Activated CD4-positive, alpha-beta T cell treated with anti-CD3 and anti-CD28 coated beads, Interleukin-2, Interleukin-6, amounts not matched to agents 100 ng/mL and 50 ng/mL, durations not matched to agents 16 hours and 8 hours (primary cell): ENCODE data around the gene PPFIA2.

Source experiments
- DNase-seq: peaks from one replicate; pipeline ENCODE4 v3.0.0-alpha.2; 2020

Gene PPFIA2

GRCh38 chr12:81542065-81543010, 216.8 kb downstream of the PPFIA2 start:
- DNase-seq = no peak

DNA sequence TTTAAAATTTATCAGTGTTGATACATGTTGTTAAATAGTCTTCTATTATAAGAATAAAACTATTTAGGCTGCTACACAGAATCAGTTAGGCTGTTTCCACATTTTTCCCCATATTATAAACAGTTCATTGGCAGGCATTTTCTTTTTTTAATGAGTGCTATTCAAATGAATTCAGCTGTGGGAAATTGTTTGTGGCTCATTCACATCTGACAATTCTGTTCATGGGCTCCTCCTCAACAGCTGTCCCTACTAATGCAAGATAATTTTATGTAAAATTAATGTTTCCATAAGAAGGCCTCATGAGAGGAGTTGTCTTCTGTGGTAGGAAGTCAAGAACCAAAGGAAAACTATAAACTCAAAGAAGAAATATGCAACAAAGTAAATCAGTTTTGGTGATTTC, 218.0 kb downstream of the PPFIA2 start:
- no peak for DNase-seq

GRCh38 chr12:81539279-81539678, 219.9 kb downstream of the PPFIA2 start:
- no peak for DNase-seq

DNA sequence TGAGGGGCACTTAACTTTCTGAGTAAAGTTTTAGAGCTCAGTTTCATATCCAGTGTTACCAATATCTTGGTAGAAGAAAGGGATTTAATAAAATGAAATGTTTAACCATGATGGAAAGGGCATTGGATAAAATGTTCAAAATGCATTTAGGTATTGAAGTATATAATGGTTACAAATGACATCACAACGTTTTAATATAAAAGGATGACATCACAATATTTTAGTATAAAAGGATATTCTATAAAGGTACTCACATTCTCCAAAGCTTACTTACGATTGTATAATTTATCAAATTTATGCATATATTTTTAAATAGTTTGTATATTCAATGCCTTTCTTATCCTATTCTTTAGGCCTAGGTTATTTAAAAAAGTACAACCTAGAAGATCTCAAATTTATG, 226.1 kb downstream of the PPFIA2 start:
- no peak for DNase-seq

DNA sequence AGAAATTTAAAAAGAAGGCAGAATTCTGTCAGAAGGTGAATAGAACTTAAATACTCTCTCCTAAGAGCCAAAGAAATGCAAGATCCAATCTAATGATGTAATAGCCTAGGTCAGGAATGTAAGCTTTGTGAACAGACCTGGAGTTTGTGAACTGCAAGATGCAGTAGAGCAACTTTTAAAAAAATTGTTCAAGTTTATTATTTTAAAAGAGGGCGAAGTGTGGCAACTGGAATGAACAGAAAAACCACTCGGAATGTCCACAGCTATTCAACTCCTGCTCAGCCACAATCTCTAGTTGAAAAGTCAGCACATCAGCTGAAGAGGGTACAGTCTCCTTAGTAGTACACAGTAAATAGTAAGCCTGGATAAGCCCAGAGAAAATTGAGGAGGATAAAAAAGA, 228.8 kb downstream of the PPFIA2 start:
- no peak for DNase-seq

GRCh38 chr12:81520064-81520945, 238.8 kb downstream of the PPFIA2 start:
- DNase-seq = no peak

- no peak for DNase-seq
Measured at GRCh38 chr12:81518638-81519037, 240.5 kb downstream of the PPFIA2 start.

- DNase-seq = no peak
Measured at GRCh38 chr12:81517296-81517695, 241.9 kb downstream of the PPFIA2 start.

- DNase-seq = no peak
Measured at GRCh38 chr12:81502912-81503695, 256.0 kb downstream of the PPFIA2 start.

DNA sequence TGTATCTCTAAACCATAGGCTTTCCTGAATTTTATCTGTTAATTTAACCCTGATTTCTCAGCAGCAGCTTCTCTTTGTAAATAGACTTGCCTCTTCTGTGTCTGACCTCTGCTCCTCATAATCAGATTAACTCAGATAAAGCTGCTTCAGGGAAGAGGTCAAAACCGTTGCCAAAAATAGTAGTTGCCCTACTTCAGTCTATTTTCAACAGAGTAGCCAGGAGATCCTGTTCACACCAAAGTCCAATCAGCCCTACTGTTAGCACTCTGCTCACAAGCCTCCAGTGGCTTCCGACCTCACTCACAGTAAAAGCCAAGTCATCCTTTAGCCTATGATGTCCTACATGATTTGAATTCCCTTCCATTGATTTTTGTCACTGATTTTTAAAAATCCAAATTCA, 258.4 kb downstream of the PPFIA2 start:
- DNase-seq = no peak

DNA sequence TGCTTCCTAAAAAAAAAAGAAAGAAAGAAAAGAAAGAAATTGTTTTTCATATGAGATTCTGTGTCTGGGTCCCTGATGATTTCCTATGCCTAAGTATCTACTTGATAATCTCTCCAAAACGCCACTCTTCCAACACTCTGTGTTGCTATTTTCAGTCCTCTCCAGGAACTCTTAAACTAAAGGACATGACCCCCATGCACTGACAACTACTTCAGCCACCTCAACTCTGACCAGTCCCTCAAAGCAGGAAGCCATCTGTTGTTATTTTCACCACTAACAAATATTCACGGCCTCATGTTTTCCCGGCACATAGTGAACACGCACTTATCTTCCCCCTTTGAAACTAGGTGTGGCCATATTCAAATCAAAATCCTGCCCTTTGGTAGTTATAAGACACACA, 259.3 kb downstream of the PPFIA2 start:
- DNase-seq = no peak

GRCh38 chr12:81492131-81492720, 266.9 kb downstream of the PPFIA2 start:
- DNase-seq = no peak

GRCh38 chr12:81472934-81473333, 286.2 kb downstream of the PPFIA2 start:
- no peak for DNase-seq

DNA sequence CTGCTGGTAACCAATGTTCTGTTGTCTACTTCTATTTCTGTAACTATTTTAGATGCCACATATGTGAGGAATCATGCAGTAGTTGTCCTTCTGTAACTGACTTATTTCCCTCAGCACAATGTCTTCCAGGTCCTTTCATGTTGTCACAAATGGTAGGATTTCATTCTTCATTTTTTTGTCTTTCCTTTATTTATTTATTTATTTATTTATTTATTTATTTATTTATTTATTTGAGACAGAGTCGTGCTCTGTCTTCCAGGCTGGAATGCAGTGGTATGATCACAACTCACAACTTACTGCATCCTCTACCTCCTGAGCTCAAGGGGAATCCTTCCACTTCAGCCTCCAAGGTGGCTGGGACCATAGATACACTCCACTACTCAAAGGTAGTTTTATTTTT, 288.2 kb downstream of the PPFIA2 start:
- DNase-seq = no peak

DNA sequence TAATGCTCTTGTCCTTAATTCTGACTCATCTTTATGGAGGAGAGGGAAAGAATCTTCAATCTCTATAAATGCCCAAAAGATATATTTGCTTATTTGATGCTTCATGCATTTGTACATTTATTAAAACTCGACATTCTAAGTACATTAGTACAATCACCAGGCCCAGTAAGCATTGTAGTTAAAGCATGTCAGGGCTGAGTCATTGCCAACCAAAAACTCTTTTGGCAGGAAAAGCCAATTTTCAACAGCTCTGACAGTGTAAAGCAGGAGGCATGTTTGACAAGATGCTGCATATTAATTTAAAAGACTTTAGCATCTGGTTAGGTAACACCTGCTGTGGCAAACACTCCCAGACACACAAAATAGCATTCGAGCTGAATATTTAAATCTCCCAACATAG, 290.9 kb downstream of the PPFIA2 start:
- DNase-seq = no peak

GRCh38 chr12:81465876-81466275, 293.3 kb downstream of the PPFIA2 start:
- no peak for DNase-seq

DNA sequence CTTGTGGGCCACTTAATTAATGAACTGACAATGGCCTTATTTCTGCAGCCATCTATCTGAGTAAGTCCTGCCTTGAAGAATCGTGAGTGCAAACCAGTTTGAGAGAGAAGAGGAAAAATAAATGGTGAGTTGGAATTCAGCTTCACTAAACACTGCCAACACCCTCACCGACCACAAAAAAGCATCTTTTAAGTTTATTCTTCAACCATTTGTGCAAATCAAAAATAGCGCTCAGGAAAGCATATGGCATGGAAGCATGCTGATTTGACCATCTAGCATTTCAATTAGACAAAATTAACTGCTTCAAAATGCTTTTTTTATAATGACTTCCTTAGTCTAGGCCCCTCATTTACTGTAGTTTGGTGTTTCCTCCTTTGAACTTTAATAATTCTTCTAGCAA, 294.0 kb downstream of the PPFIA2 start:
- DNase-seq = no peak

DNA sequence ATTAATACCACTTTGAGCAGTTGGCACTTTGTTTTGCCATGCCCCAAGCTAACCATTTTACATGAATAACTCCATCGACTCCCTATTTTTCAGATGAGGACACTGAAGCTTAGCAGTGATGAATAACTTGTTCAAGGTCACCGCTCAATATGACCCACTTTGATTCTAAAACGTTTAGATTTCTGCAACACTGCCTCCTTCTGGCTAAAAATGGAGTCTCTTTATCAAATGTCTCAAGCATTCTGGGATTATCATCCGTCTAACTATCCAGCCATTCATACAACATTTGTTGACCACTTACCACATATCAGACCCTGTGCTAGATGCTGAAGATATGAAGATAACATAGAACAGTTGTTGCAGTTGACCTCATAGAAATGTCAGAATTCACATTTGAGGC, 298.0 kb downstream of the PPFIA2 start:
- DNase-seq = no peak

DNA sequence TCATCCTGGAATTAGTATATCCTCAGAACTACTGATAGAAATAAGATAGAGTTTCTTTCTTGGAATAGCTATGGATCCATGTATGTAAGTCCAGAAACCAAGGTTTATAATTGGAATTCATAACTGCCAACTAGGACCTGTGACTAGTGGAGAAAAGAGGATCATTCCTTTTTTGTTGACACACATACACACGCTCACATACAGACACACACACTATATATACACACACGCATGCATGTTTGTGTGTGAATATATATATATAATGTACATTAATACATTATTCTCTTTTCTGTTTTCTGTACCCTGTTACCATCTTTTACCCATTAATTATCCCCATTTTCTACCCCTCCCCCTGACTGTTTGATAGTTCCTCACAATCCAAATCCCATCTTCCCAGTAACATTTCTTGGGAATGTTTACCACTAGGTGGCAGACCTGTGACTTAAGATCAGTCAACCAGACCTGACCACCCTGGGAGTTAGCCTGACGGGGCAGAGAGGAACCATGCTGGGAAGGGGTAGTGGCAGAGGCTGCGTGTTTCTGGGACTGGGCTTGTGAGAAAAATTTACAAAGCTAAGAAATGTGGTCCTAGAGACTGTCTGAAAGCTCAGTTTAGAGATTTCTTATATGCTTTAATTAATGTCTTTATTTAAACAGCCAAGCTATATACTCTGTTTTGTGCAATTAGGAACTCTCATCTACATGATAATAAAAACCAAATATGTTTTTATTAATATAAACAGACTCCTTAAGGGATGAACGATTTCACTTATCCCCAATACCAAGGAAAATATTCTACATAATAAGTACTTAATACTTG, 308.0 kb downstream of the PPFIA2 start:
- peak; percentile 12 for DNase-seq

GRCh38 chr12:81441629-81442028, 317.5 kb downstream of the PPFIA2 start:
- DNase-seq = no peak

GRCh38 chr12:81440001-81440400, 319.1 kb downstream of the PPFIA2 start:
- no peak for DNase-seq

GRCh38 chr12:81439344-81439743, 319.8 kb downstream of the PPFIA2 start:
- DNase-seq = no peak
